H1 (cell line): Measurements from ENCODE around the gene C15orf39.

Experiments
- CEBPB ChIP-seq: IDR thresholded peaks from 2 replicates; pipeline ENCODE4 v1.6.1; 2012; ENCODE audit warnings: low read depth, low read length
- EGR1 ChIP-seq: IDR thresholded peaks from 2 replicates; pipeline ENCODE4 v1.6.1; 2011; ENCODE audit warnings: low read depth, low read length, borderline replicate concordance
- POLR2A ChIP-seq, 2 experiments: IDR thresholded peaks; 1 replicate in 1 of 2; 2 replicates in 1 of 2; pipeline ENCODE4 v1.6.1; 2011; ENCODE audit warnings: low read depth in 2 of 2, low read length in 2 of 2, mild to moderate bottlenecking in 2 of 2; ENCODE audit errors: control extremely low read depth in 1 of 2
- TF ChIP-seq, protein P1 (sequence below), 3 experiments: IDR thresholded peaks; 1 replicate in 2 of 3; 2 replicates in 1 of 3; pipeline versions ENCODE4 v1.5.1 to v1.6.1; 2011; ENCODE audit warnings: low read length in 3 of 3, mild to moderate bottlenecking in 3 of 3, inconsistent platforms in 2 of 3, low read depth in 1 of 3, moderate library complexity in 1 of 3; ENCODE audit not compliant: insufficient read depth in 1 of 3; ENCODE audit errors: control extremely low read depth in 1 of 3
- TF ChIP-seq, protein P2 (sequence below): IDR thresholded peaks from 2 replicates; pipeline ENCODE4 v1.6.1; 2011; ENCODE audit warnings: low read length, improper control_type of control experiment

DNA sequence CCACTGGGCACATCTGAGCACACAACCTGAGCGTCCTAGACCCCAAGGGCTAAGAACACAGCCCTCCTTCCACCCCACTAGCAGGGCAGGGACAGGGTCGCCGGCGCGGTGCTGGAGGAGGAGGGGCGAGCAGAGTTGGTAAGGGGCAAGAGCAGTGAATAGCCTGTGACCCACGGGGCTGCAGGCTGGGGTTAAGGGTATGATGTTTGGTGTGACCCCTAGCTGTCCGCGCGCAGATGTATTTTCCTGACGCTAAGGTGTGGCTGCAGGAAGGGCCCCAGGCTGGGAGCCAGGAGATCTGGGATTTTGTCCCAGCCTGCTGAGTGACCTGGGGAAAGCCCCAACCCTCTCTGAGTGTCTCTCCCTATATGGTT lies 1.3 kb upstream of the C15orf39 start:
- no peak for TF ChIP-seq POLR2A (IDR thresholded peaks at IDR 0.05; ENCODE audit: control extremely low read depth in 1 of 2, low read depth in 2 of 2, low read length in 2 of 2)
- TF ChIP-seq, protein P1, sequence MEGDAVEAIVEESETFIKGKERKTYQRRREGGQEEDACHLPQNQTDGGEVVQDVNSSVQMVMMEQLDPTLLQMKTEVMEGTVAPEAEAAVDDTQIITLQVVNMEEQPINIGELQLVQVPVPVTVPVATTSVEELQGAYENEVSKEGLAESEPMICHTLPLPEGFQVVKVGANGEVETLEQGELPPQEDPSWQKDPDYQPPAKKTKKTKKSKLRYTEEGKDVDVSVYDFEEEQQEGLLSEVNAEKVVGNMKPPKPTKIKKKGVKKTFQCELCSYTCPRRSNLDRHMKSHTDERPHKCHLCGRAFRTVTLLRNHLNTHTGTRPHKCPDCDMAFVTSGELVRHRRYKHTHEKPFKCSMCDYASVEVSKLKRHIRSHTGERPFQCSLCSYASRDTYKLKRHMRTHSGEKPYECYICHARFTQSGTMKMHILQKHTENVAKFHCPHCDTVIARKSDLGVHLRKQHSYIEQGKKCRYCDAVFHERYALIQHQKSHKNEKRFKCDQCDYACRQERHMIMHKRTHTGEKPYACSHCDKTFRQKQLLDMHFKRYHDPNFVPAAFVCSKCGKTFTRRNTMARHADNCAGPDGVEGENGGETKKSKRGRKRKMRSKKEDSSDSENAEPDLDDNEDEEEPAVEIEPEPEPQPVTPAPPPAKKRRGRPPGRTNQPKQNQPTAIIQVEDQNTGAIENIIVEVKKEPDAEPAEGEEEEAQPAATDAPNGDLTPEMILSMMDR (IDR thresholded peaks at IDR 0.05; ENCODE audit: control extremely low read depth in 1 of 3, insufficient read depth in 1 of 3, low read depth in 1 of 3, low read length in 3 of 3), result no peak
- TF ChIP-seq, protein P2, sequence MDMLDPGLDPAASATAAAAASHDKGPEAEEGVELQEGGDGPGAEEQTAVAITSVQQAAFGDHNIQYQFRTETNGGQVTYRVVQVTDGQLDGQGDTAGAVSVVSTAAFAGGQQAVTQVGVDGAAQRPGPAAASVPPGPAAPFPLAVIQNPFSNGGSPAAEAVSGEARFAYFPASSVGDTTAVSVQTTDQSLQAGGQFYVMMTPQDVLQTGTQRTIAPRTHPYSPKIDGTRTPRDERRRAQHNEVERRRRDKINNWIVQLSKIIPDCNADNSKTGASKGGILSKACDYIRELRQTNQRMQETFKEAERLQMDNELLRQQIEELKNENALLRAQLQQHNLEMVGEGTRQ, result no peak
- no peak for TF ChIP-seq EGR1
- no peak for TF ChIP-seq CEBPB
